OCI-LY1 (cell line): ENCODE results near the gene SKP1.

Experiments
- CTCF ChIP-seq: fragments of 200-600 bp; sonication (generic), shearing (Covaris generic); IDR thresholded peaks from 2 replicates; pipeline ENCODE4 v1.5.1; 2017; ENCODE audit warnings: mild to moderate bottlenecking, antibody characterized with exemption, low read length, moderate library complexity, mixed read lengths
- EZH2 ChIP-seq: fragments of 200-600 bp; sonication (generic), shearing (Covaris generic); IDR thresholded peaks from 2 replicates; pipeline ENCODE4 v1.8.0; 2017; ENCODE audit warnings: borderline replicate concordance, mixed run types, mild to moderate bottlenecking, antibody characterized with exemption, low read length, moderate library complexity, mixed read lengths

DNA sequence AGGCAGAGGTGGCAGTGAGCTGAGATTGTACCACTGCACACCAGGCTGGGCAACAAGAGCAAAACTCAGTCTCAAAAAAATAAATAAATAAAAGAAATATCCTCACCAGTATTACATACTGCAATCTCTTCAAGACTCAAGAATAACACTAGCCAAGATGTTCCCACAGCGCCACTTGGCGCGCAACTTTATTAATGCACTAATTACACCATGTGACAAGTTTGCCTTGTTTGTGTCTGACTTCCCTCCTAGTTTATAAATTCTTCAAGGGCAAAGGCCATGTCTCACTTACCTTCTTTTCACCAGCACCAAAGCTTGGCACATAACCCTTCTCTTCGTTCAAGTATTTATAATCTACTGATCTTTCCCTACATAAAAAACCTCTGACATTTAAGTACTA, 4.8 kb downstream of the SKP1 start:
- no peak for TF ChIP-seq CTCF
- TF ChIP-seq EZH2 = no peak
